GM19463 (cell line): ENCODE results near the gene DACT2.
"Not testable (repeated sequence)": the region's sequence is repeated elsewhere in the genome, so short reads cannot be mapped to it uniquely, and the experiment has no call there.

Experiments used
- ATAC-seq: cut with Tn5 transposase; IDR thresholded peaks from one replicate; pipeline ENCODE4 v1.9.1; 2021; ENCODE audit warnings: mild to moderate bottlenecking, moderate library complexity; ENCODE audit not compliant: unreplicated experiment

The DACT2 gene

DNA sequence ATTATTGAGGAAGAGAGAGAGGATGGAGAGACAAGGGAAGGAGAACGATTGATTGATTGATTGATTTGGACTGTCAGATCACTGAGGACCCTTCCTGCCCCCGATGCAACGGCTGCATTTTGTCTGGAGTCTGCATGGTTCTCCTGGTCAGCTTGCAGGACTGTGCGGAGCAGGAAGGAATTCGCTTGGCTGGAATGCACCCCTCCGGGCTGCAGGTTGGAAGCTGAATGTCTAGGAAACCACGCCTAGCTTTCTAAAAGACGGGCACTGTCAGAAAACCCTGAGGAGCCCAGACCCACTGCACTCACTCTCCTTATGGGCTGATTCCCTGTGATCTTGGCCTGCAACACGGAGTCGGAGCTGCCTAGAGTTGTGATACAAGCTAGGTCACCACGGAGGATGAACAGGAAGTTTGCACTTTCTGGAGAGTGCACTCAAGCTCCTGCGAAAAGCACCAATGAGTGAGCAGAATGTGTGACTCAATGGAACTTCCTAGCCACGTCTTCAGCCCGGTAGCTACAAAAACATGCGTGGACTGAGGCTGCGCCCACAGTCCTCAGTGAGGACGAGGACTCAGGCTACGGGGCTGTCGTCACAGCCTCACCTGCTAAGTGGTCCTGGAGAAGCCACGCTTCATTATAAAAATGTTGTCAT, 14.4 kb downstream of the DACT2 start:
- no peak for ATAC-seq

- ATAC-seq = no peak
Observed at GRCh38 chr6:168304752-168305015, 14.9 kb downstream of the DACT2 start.

- no peak for ATAC-seq
Observed at GRCh38 chr6:168303982-168304751, 15.4 kb downstream of the DACT2 start.

DNA sequence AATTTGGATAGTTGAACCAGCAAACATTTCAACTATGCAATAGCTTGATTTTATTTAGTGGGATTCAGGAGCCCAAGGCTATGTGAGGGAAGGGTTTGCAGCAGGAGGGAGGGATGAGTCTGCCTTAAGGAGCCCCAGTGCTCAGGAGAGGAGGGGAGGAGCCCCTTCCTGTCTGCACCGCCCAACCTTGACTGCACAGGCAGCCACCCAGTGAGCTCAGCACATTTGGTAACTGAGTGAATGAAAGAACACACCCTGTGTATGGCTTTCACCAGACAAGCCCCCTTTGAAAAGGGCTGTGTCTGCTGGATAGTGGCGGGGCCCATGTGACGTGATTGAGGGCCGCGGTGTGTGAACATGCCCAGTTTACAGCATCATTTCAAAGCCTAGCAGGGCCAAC, 17.0 kb downstream of the DACT2 start:
- ATAC-seq = no peak

DNA sequence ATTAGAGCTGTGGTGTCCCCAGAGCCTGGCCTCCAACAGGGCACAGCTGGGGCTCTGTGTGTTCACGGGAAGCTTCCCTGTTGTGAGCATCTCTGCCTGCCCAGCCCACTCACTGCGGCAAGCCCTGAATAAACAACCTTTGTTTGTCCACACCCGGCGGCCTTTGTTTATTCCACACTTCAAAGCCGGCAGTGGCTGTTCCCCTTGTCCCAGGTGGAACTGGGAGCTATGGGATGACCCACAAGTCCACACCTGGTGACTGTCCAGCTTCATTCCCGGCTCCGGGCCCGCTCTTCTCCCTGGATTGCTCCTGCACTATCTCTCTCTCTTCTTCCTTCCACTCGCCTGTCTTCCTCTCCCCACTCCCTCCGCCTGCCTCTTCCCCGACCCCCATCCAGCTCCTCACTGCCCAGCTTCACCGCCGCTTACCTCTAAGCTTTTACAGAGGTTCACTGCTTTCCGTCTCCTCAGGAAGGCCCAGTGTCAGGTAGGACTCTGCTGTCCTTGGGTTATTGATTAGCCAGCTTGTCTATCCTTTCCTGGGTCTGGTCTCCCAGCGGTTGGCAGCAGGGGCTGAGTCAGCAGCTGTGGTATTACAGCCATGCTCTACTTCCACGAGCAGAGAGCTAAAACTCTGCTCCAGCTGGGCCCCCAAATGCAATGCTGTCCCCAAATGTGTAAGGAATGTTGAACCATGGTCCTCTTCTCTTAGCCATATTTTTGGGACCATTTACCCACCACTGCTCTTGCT, 17.8 kb downstream of the DACT2 start:
- no peak for ATAC-seq

DNA sequence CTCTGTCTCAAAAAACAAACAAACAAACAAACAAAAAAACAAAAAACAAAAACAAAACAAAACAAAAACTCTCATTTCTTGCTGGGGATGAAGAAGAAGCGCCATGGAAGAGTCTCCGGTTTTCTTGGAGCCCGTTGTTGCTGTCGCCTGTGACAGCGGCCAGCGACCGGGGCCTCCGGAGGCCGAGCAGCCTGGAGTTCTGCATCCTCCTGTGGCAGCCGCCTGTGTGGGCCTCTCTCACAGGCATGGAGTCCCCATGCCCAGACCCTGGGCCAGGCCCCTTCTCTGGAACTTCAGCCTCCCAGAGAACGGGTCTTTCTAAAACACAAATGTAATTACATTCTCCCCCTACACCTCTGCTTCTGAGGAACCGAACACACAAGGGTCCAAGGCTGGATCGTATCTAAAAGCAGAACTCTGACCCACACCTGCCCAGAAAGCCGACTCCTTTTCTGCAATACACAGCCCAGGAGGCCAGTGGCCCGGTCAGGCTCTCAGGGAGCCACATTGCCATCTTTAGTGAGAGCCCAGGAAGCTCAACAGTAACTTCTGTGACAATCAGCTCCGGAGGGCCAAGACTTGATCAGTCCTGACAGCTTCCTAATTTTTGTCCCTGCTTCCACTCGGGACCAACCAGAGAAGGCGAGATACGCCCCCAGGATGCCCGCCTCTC, 18.5 kb downstream of the DACT2 start:
- no peak for ATAC-seq

- ATAC-seq = no peak
Observed at GRCh38 chr6:168299541-168300511, 19.8 kb downstream of the DACT2 start.

DNA sequence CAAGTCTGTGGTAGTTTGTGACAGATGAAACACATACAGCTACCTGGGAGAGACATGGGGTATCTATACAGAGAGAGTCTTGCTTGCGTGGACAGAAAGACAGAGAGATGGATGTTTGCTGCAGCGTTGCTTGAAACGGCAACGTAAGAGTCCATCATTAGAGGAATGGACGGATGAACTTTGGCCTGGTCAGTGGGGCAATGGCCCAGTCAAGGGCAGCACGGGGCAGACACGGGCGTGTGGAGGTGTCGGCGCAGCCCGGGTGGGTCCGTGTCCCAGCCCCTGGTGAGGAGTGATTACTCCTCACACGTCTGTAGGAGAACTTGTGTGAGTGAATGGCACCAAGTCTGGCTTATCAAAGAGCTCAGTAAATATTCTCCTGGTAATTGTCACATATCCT, 21.9 kb downstream of the DACT2 start:
- no peak for ATAC-seq

GRCh38 chr6:168294901-168295300, 24.7 kb downstream of the DACT2 start:
- ATAC-seq = no peak

GRCh38 chr6:168293636-168294530, 25.7 kb downstream of the DACT2 start:
- no peak for ATAC-seq

GRCh38 chr6:168292826-168293225, 26.8 kb downstream of the DACT2 start:
- no peak for ATAC-seq

GRCh38 chr6:168291450-168291849, 28.1 kb downstream of the DACT2 start:
- ATAC-seq = no peak

DNA sequence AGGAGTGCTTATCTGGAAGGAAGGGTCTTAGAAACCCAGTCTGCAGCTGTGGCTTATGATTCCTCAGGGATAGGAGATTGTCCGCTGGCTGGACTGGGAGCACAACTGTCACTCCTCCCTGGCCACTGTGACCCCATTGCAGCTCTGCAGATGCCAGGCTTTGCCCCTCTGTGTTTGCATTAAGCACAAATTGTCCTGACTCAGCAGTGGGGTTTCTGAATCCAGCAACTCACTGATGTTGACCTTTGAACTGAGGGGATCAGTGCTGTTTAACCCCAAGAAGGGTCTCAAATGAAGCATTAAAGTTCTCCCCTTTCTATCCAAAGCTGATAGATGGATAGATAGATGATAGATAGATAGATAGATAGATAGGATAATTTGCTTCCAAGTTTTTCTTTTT, 29.5 kb downstream of the DACT2 start:
- no peak for ATAC-seq

GRCh38 chr6:168289571-168289962, 30.0 kb downstream of the DACT2 start:
- no peak for ATAC-seq

DNA sequence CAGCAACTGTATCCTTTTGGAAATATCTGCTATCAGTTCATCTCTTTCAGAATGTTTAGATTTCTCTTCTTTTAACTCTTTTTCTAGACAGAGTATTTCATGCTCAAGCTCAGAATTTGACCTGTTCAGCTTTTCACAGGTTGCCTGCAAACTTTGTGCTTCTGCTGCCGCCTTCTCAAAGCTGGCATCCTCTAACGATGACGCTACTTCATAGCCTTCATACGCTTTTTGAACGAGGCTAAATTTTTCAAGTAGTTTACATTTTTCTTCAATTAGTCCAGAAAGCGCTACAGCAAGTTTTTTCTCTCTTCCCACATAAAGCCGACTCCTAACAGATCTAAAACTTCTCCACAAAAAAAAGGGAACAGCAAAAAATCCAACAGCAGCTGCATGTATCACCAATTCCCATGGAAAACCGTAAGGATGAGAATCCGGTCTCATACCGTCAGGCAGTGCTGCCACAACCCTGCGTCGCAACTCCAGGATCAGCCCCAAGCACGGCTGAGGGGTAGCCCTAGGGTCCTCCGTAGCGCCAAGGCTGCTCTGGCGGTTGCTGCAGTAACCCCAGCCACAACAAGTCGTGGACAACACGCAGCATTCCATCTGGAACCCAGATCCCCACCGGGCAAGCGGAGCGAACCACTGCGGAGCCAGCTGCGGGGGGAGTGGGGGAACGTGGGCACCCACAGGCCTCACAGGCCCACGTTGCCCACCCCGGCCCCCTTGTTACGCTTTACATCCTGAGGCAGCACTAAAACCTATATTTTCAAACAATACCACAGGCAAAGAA, 30.6 kb downstream of the DACT2 start:
- ATAC-seq = no peak

DNA sequence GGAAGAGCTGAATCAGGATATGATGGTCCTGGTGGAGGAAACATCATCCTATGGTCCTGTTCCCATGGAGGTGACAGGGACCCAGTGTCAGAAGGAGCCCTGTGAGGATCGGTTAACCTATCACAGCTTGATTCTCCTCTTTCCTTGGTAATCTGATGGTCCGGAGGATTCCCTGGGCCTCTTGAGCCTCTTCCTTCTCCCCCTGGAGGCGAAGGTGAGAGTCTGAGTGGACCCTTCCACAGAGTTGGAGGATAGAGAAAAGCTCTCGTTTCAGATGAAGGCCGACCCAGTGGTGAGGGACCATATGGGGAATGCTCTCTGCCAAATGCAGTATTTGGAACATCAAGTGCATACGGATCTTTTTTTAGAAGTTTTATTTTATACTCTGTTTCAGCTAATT, 32.1 kb downstream of the DACT2 start:
- ATAC-seq = not testable (repeated sequence)

DNA sequence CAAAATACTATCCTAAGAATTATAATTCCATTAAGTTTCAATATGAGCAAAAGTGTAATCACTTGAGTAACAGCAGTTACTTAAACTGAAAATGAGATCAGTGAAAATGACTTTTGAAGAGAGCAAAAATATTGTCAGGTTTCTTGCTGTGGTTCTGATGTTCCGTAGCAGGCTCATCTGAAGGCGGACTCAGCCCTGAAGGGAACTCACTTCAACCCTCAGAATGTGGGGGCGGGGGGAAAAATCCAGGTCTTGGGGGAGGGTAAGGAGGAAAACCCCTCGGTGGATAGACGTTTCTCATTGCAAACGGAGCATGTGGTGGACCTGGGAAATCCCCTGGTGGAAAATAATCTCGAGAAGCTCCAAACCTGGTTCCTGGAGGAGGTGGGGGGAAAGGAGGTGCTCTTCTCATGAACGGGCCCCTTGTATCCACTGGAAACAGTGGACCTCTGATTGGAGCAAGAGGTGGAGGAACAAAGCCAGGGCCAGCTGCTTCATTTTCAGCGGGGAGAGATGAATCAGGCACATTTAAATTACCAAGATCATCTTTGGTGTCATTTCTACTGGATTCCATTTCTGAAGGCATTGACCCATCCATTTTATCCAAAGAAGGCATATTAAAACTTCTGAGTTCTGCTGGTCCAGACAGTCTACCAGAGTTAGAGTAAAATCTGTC, 32.7 kb downstream of the DACT2 start:
- not testable (repeated sequence) for ATAC-seq

GRCh38 chr6:168286116-168286515, 33.5 kb downstream of the DACT2 start:
- ATAC-seq = no peak
